IMR-90 (cell line): ENCODE results near the gene FBXW11. TPM values are rescaled to one million over a fixed set of nuclear protein-coding genes. Genes with fewer than 3 reads are reported as not detected.

Experiments used
- ATAC-seq: fragments of 200-7000 bp; cut with Tn5 transposase; 2 replicates; pipeline ENCODE4 v1.9.1; 2020; ENCODE audit warnings: low read depth, mild to moderate bottlenecking, moderate library complexity
- BruUV-seq: library from RNA; stranded (reverse); fragments of 400-500 nt; replicated peaks from 2 replicates; lab custom pipeline; 2021; lab: Mats Ljungman, UMichigan
- CTCF ChIA-PET: fragments of 300-600 bp; formaldehyde crosslinking; extraction: SDS; loops from one replicate; lab custom pipeline; 2021; ENCODE audit warnings: antibody characterized with exemption; lab: Yijun Ruan, JAX
- POLR2A ChIA-PET: fragments of 300-600 bp; sonication (Branson Sonifier 250); formaldehyde crosslinking; loops from one replicate; lab custom pipeline; 2022; ENCODE audit warnings: antibody characterized with exemption; ENCODE audit not compliant: unreplicated experiment; lab: Charles Lee
- DNase-seq: peaks from one replicate; pipeline ENCODE4 v3.0.0; 2013
- H2AFZ ChIP-seq: replicated peaks from 2 replicates; pipeline ENCODE3; 2013; ENCODE audit warnings: low read length, mild to moderate bottlenecking; ENCODE audit not compliant: poor library complexity
- H2AK5ac ChIP-seq: 2 replicates; pipeline ENCODE4 v1.6.1; 2013; ENCODE audit warnings: low read depth, low read length, inconsistent platforms
- H2AK9ac ChIP-seq: replicated peaks from 2 replicates; pipeline ENCODE3; 2013; ENCODE audit warnings: mild to moderate bottlenecking, low read depth, low read length, moderate library complexity; ENCODE audit not compliant: poor library complexity
- H2BK120ac ChIP-seq: 2 replicates; pipeline ENCODE4 v1.6.1; 2013; ENCODE audit warnings: low read depth, low read length, inconsistent platforms
- H2BK15ac ChIP-seq: 3 replicates; pipeline ENCODE4 v1.6.1; 2013; ENCODE audit warnings: low read depth, low read length, inconsistent platforms
- H2BK20ac ChIP-seq: 2 replicates; pipeline ENCODE4 v1.6.1; 2013; ENCODE audit warnings: low read depth, mild to moderate bottlenecking, inconsistent platforms, low read length, moderate library complexity
- H2BK5ac ChIP-seq: 2 replicates; pipeline ENCODE4 v1.6.1; 2013; ENCODE audit warnings: mild to moderate bottlenecking, low read depth, low read length, inconsistent platforms; ENCODE audit not compliant: poor library complexity, severe bottlenecking
- H3K14ac ChIP-seq: replicated peaks from 2 replicates; pipeline ENCODE4 v1.6.1; 2013; ENCODE audit warnings: low read depth, low read length, inconsistent platforms
- H3K18ac ChIP-seq: 2 replicates; pipeline ENCODE4 v1.6.1; 2013; ENCODE audit warnings: low read depth, low read length, control low read depth
- H3K23ac ChIP-seq: 2 replicates; pipeline ENCODE4 v1.6.1; 2013; ENCODE audit warnings: low read depth, low read length, inconsistent platforms
- H3K27ac ChIP-seq: 2 replicates; pipeline ENCODE4 v1.5.1; 2013; ENCODE audit warnings: mild to moderate bottlenecking, control low read depth, low read length; ENCODE audit not compliant: insufficient read depth
- H3K27me3 ChIP-seq: 2 replicates; pipeline ENCODE4 v1.6.1; 2013; ENCODE audit warnings: low read length; ENCODE audit not compliant: control insufficient read depth, insufficient read depth
- H3K36me3 ChIP-seq: 2 replicates; pipeline ENCODE4 v1.6.1; 2013; ENCODE audit warnings: low read length, mixed read lengths; ENCODE audit not compliant: control insufficient read depth, insufficient read depth
- H3K4ac ChIP-seq: 2 replicates; pipeline ENCODE4 v1.6.1; 2013; ENCODE audit warnings: low read depth, low read length, inconsistent platforms
- H3K4me1 ChIP-seq: 2 replicates; pipeline ENCODE4 v1.6.1; 2013; ENCODE audit warnings: low read length, mixed read lengths; ENCODE audit not compliant: control insufficient read depth, insufficient read depth
- H3K4me2 ChIP-seq: 2 replicates; pipeline ENCODE4 v1.6.1; 2013; ENCODE audit warnings: low read depth, mild to moderate bottlenecking, control low read depth, low read length, moderate library complexity
- H3K4me3 ChIP-seq: 2 replicates; pipeline ENCODE4 v1.5.1; 2013; ENCODE audit warnings: low read depth, mild to moderate bottlenecking, control low read depth, low read length, moderate library complexity; ENCODE audit not compliant: insufficient read depth
- H3K56ac ChIP-seq: 2 replicates; pipeline ENCODE4 v1.6.1; 2013; ENCODE audit warnings: low read length, inconsistent platforms; ENCODE audit not compliant: insufficient read depth; ENCODE audit errors: extremely low read depth
- H3K79me1 ChIP-seq, 2 experiments: 2 replicates each; pipeline ENCODE4 v1.6.1; 2013; ENCODE audit warnings: low read length in 2 of 2, inconsistent platforms in 1 of 2, low read depth in 1 of 2
- H3K9ac ChIP-seq: 2 replicates; pipeline ENCODE4 v1.6.1; 2013; ENCODE audit warnings: low read depth, low read length, control low read depth
- H3K9me1 ChIP-seq: 2 replicates; pipeline ENCODE4 v1.6.1; 2013; ENCODE audit warnings: low read length, inconsistent platforms; ENCODE audit not compliant: insufficient read depth
- H3K9me3 ChIP-seq: 2 replicates; pipeline ENCODE4 v1.6.1; 2013; ENCODE audit warnings: low read length; ENCODE audit not compliant: control insufficient read depth, insufficient read depth
- H4K20me1 ChIP-seq: 2 replicates; pipeline ENCODE4 v1.6.1; 2013; ENCODE audit warnings: low read length, inconsistent platforms; ENCODE audit not compliant: insufficient read depth
- H4K5ac ChIP-seq: 2 replicates; pipeline ENCODE4 v1.6.1; 2013; ENCODE audit warnings: mild to moderate bottlenecking, low read depth, low read length, control low read depth
- H4K8ac ChIP-seq, 2 experiments: 2 replicates each; pipeline ENCODE4 v1.6.1; 2013; ENCODE audit warnings: low read depth in 2 of 2, low read length in 2 of 2, control low read depth in 1 of 2, inconsistent platforms in 1 of 2
- H4K91ac ChIP-seq: 2 replicates; pipeline ENCODE4 v1.6.1; 2013; ENCODE audit warnings: low read depth, low read length, inconsistent platforms; ENCODE audit not compliant: insufficient read depth
- NFE2L2 ChIP-seq: fragments of 150-350 bp; IDR thresholded peaks from 2 replicates; pipeline ENCODE4 v1.6.1; 2016; ENCODE audit warnings: low read depth, mild to moderate bottlenecking, low read length
- POLR2A ChIP-seq: IDR thresholded peaks from 2 replicates; pipeline ENCODE4 v1.6.1; 2012; ENCODE audit warnings: mild to moderate bottlenecking, low read depth, low read length
- WGBS, 2 experiments: methylation state at CpG; one replicate each; pipeline versions ENCODE4 v1.1.5 to v1.1.7; 2013; ENCODE audit warnings: missing lambda C conversion rate in 2 of 2; ENCODE audit not compliant: insufficient read length in 1 of 2; ENCODE audit errors: extremely low coverage in 2 of 2; 5-methylcytosine and 5-hydroxymethylcytosine counted together
- dilution Hi-C: fragments of 300-500 bp; cut with HindIII; formaldehyde crosslinking; loops from one replicate; pipeline ENCODE4 v1.14.3; 2018; ENCODE audit warnings: low sequenced_read_pairs; ENCODE audit not compliant: unreplicated experiment
- in situ Hi-C: fragments of 300-500 bp; cut with MboI; formaldehyde crosslinking; loops from 3 replicates; pipeline ENCODE4 v1.14.3; 2019; ENCODE audit warnings: low sequenced_read_pairs, inconsistent platforms, mixed read lengths
- intact Hi-C: fragments of 100-400 bp; cut with micrococcal nuclease; formaldehyde crosslinking; loops from 2 replicates; pipeline ENCODE4 v1.10.0; 2022
- polyA plus RNA-seq, 3 experiments: library from polyadenylated mRNA; depleted of rRNA; stranded (reverse); fragments of >200 nt; gene quantifications; 2 replicates each; pipeline ENCODE4 v1.2.3, GENCODE V29; 2012; ENCODE audit warnings: low replicate concordance in 1 of 3
- total RNA-seq: library from RNA; depleted of rRNA; stranded (reverse); fragments of >200 nt; gene quantifications from 2 replicates; pipeline ENCODE4 v1.2.3, GENCODE V29; 2012

The FBXW11 gene
- total and polyA plus RNA-seq, 2 of the 4 experiments (the other 2 are of a cell fraction), result 34.3 to 97.1 TPM

DNA sequence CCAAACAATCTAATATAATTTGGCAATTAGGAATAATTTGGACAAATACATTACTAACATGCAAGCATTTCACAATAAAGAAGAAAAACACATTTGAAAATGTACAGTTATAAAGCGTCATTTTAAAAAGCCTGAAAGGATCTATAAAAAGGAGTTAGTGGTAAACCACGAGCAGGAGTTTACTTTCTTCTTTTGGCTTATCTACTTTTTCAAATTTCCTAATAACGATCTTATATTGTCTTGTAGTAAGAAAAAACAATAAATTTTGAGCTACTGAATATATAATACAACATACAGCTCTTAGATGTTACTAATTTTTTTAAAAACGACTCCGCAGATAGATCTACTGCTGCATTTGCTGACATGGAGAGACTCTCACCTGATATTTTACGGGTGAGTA lies 141.0 kb downstream of the FBXW11 start:
- no CpG with 5 or more reads among the region's 6 CpGs for WGBS, 2 experiments
- TF ChIP-seq NFE2L2 (no peak), POLR2A (no peak)
- Histone ChIP-seq H4K5ac (no peak overlapping the region), H2AK5ac (no peak overlapping the region), H3K27ac (no peak overlapping the region), H3K9me1 (peaks cover 5% of the 10 kb centered on the region; the same call in 1 of the 2 replicates), H2BK20ac (no peak overlapping the region), H3K4me3 (no peak overlapping the region), H2AFZ (no peak overlapping the region), H4K91ac (no peak overlapping the region), H3K79me1 (peaks cover 19 to 22% of the 10 kb centered on the region in 2 experiments; a peak in 3 of 4 replicates), H2BK120ac (no peak overlapping the region), H3K23ac (no peak overlapping the region), H3K36me3 (peaks cover 10% of the 10 kb centered on the region), H3K56ac (no peak overlapping the region), H4K20me1 (no peaks in the 10 kb centered on the region; the same call in 1 of the 2 replicates), H3K18ac (no peak overlapping the region), H3K9me3 (no peaks in the 10 kb centered on the region), H3K4me2 (no peak overlapping the region), H4K8ac (no peak overlapping the region), H2BK5ac (no peak overlapping the region), H3K4me1 (peaks cover 7% of the 10 kb centered on the region; the same call in 1 of the 2 replicates), H3K4ac (no peak overlapping the region), H3K14ac (no peak overlapping the region), H2AK9ac (no peak overlapping the region), H3K27me3 (no peaks in the 10 kb centered on the region), H3K9ac (no peak overlapping the region), H2BK15ac (no peak overlapping the region)
- ChIA-PET CTCF (no interaction called here), POLR2A (interaction anchor here (0.6 kb wide), 2 partner anchors 17 to 220 kb away, joined by 3 read pairs; no protein-coding TSS in a partner anchor)
- ATAC-seq (no peak), DNase-seq (no peak)
- intact Hi-C loops, result no loop called here
- dilution Hi-C loops, result no loop called here
- BruUV-seq, result no TSS peak
- in situ Hi-C loops, result loop anchor here (25.0 kb wide), 1 partner anchor 428 kb away; no protein-coding TSS in a partner anchor
